H1 (cell line): ENCODE results near the gene APOBR. TPM values are rescaled to one million over a fixed set of nuclear protein-coding genes. Genes with fewer than 3 reads are reported as not detected.

Source experiments
- CTCF ChIA-PET: fragments of 300-600 bp; sonication (Branson Sonifier 250); formaldehyde crosslinking; loops from one replicate; lab custom pipeline; 2021; ENCODE audit not compliant: partially characterized antibody; lab: Charles Lee
- POLR2A ChIA-PET: fragments of 300-600 bp; sonication (Branson Sonifier 250); formaldehyde crosslinking; loops from one replicate; lab custom pipeline; 2021; ENCODE audit warnings: inconsistent platforms; ENCODE audit not compliant: partially characterized antibody; lab: Charles Lee
- DNase-seq, 2 experiments: peaks; one replicate each; pipeline versions ENCODE4 v3.0.0 to v3.0.0-alpha.2; 2010 to 2022; ENCODE audit warnings: low spot score in 2 of 2, low read depth in 1 of 2, mixed read lengths in 1 of 2
- FAIRE-seq: peaks from 2 replicates; lab custom pipeline; 2011; peaks lifted over from hg19 to GRCh38; lab: Jason Lieb, UNC
- H2AFZ ChIP-seq: 2 replicates; pipeline ENCODE4 v1.8.1; 2012; ENCODE audit warnings: low read length, inconsistent platforms
- H2AK5ac ChIP-seq: 2 replicates; pipeline ENCODE4 v1.6.1; 2013; ENCODE audit warnings: low read depth, low read length
- H2BK120ac ChIP-seq: replicated peaks from 2 replicates; pipeline ENCODE3; 2013; ENCODE audit warnings: low read depth, low read length, inconsistent platforms
- H2BK12ac ChIP-seq: 2 replicates; pipeline ENCODE4 v1.6.1; 2013; ENCODE audit warnings: low read depth, low read length
- H2BK15ac ChIP-seq: 2 replicates; pipeline ENCODE4 v1.6.1; 2013; ENCODE audit warnings: low read length
- H2BK20ac ChIP-seq: 2 replicates; pipeline ENCODE4 v1.6.1; 2013; ENCODE audit warnings: low read length
- H2BK5ac ChIP-seq: 2 replicates; pipeline ENCODE4 v1.6.1; 2013; ENCODE audit warnings: low read depth, low read length
- H3K14ac ChIP-seq: 2 replicates; pipeline ENCODE4 v1.6.1; 2013; ENCODE audit warnings: inconsistent platforms; ENCODE audit not compliant: insufficient read length
- H3K18ac ChIP-seq: 2 replicates; pipeline ENCODE4 v1.6.1; 2013; ENCODE audit warnings: low read length; ENCODE audit errors: extremely low read depth
- H3K23ac ChIP-seq: 2 replicates; pipeline ENCODE4 v1.6.1; 2013; ENCODE audit warnings: inconsistent platforms; ENCODE audit not compliant: insufficient read length
- H3K23me2 ChIP-seq: 2 replicates; pipeline ENCODE4 v1.6.1; 2013; ENCODE audit warnings: low read depth, low read length
- H3K27ac ChIP-seq: 2 replicates; pipeline ENCODE4 v1.6.1; 2011; ENCODE audit warnings: low read depth, low read length, inconsistent platforms
- H3K27me3 ChIP-seq, 4 experiments: replicated peaks in 1 of 4; 1 replicate in 1 of 4; 2 replicates in 3 of 4; pipeline versions ENCODE4 v1.6.1 to v1.8.1; 2011 to 2013; ENCODE audit warnings: low read length in 3 of 4, mild to moderate bottlenecking in 3 of 4, inconsistent platforms in 2 of 4, mixed read lengths in 2 of 4, moderate library complexity in 1 of 4; ENCODE audit not compliant: control insufficient read depth in 3 of 4, insufficient read depth in 3 of 4; ENCODE audit errors: extremely low read depth in 1 of 4
- H3K36me3 ChIP-seq, 4 experiments: 2 replicates each; pipeline versions ENCODE4 v1.6.1 to v1.8.1; 2011 to 2013; ENCODE audit warnings: mild to moderate bottlenecking in 4 of 4, low read length in 3 of 4, moderate library complexity in 2 of 4, control low read depth in 1 of 4, inconsistent platforms in 1 of 4; ENCODE audit not compliant: insufficient read depth in 4 of 4, control insufficient read depth in 2 of 4
- H3K4ac ChIP-seq: replicated peaks from 2 replicates; pipeline ENCODE3; 2013; ENCODE audit warnings: low read length, low read depth, mixed read lengths, inconsistent platforms; ENCODE audit not compliant: insufficient read length
- H3K4me1 ChIP-seq, 4 experiments: replicated peaks in 1 of 4; 1 replicate in 1 of 4; 2 replicates in 3 of 4; pipeline versions ENCODE4 v1.6.1 to v1.8.1; 2011 to 2013; ENCODE audit warnings: low read length in 3 of 4, inconsistent platforms in 2 of 4, mixed read lengths in 1 of 4; ENCODE audit not compliant: insufficient read depth in 4 of 4, control insufficient read depth in 3 of 4
- H3K4me2 ChIP-seq, 2 experiments: 2 replicates each; pipeline versions ENCODE4 v1.6.1 to v1.8.1; 2011 to 2013; ENCODE audit warnings: low read depth in 2 of 2, low read length in 2 of 2, control low read depth in 1 of 2, inconsistent platforms in 1 of 2, mild to moderate bottlenecking in 1 of 2; ENCODE audit not compliant: insufficient read depth in 1 of 2
- H3K4me3 ChIP-seq, 4 experiments: fragments of 200-600, 300-600 bp in 1 of 4; sonication (generic), shearing (Covaris generic), sonication (Bioruptor Twin) in 1 of 4; 2 replicates each; pipeline versions ENCODE4 v1.5.1 to v1.8.1; 2011 to 2016; ENCODE audit warnings: low read length in 4 of 4, low read depth in 3 of 4, control low read depth in 2 of 4, inconsistent platforms in 2 of 4, mild to moderate bottlenecking in 2 of 4, mixed read lengths in 1 of 4, moderate library complexity in 1 of 4; ENCODE audit not compliant: insufficient read depth in 2 of 4; ENCODE audit errors: extremely low read depth in 1 of 4
- H3K56ac ChIP-seq: replicated peaks from 2 replicates; pipeline ENCODE3; 2013; ENCODE audit warnings: low read depth, mild to moderate bottlenecking, mixed read lengths, low read length, inconsistent platforms; ENCODE audit not compliant: insufficient read length
- H3K79me1 ChIP-seq: 2 replicates; pipeline ENCODE4 v1.6.1; 2013; ENCODE audit warnings: low read depth, low read length, control low read depth
- H3K79me2 ChIP-seq, 2 experiments: 2 replicates each; pipeline versions ENCODE4 v1.6.1 to v1.8.1; 2012 to 2013; ENCODE audit warnings: low read length in 2 of 2, mild to moderate bottlenecking in 2 of 2, inconsistent platforms in 1 of 2; ENCODE audit not compliant: insufficient read depth in 2 of 2, control insufficient read depth in 1 of 2
- H3K9ac ChIP-seq, 4 experiments: replicated peaks in 1 of 4; 1 replicate in 1 of 4; 2 replicates in 3 of 4; pipeline versions ENCODE4 v1.6.1 to v1.8.1; 2011 to 2013; ENCODE audit warnings: low read depth in 3 of 4, low read length in 3 of 4, control low read depth in 2 of 4, mild to moderate bottlenecking in 2 of 4, moderate library complexity in 2 of 4, inconsistent platforms in 1 of 4; ENCODE audit errors: extremely low read depth in 1 of 4
- H3K9me3 ChIP-seq, 2 experiments: 2 replicates each; pipeline versions ENCODE4 v1.6.1 to v1.8.1; 2012 to 2013; ENCODE audit warnings: mild to moderate bottlenecking in 2 of 2, moderate library complexity in 2 of 2, control low read depth in 1 of 2, inconsistent platforms in 1 of 2, low read depth in 1 of 2, low read length in 1 of 2, mixed read lengths in 1 of 2; ENCODE audit not compliant: insufficient read depth in 2 of 2
- H4K20me1 ChIP-seq, 2 experiments: replicated peaks in 1 of 2; 2 replicates each; pipeline versions ENCODE3 to v1.8.1; 2011 to 2013; ENCODE audit warnings: inconsistent platforms in 2 of 2, low read length in 2 of 2, mild to moderate bottlenecking in 1 of 2; ENCODE audit not compliant: insufficient read depth in 2 of 2, control insufficient read depth in 1 of 2
- H4K5ac ChIP-seq: 2 replicates; pipeline ENCODE4 v1.6.1; 2013; ENCODE audit warnings: low read length, low read depth, mixed read lengths, inconsistent platforms; ENCODE audit not compliant: insufficient read length
- H4K8ac ChIP-seq: 2 replicates; pipeline ENCODE4 v1.8.0; 2013; ENCODE audit warnings: mild to moderate bottlenecking, moderate library complexity, low read length, inconsistent platforms; ENCODE audit not compliant: insufficient read depth; ENCODE audit errors: extremely low read depth
- H4K91ac ChIP-seq: replicated peaks from 2 replicates; pipeline ENCODE3; 2013; ENCODE audit warnings: low read length, mixed read lengths, inconsistent platforms; ENCODE audit not compliant: insufficient read length
- WGBS, 2 experiments: shearing (Covaris generic) in 1 of 2; methylation state at CpG; one replicate each; pipeline versions ENCODE4 v1.1.6 to v1.1.7; 2013 to 2015; ENCODE audit warnings: low lambda C conversion rate in 2 of 2, mixed read lengths in 2 of 2, inconsistent platforms in 1 of 2, low coverage in 1 of 2, missing lambda C conversion rate in 1 of 2; ENCODE audit not compliant: insufficient replicate concordance in 2 of 2, insufficient coverage in 1 of 2, insufficient read length in 1 of 2; ENCODE audit errors: extremely low coverage in 1 of 2, missing lambda C conversion rate in 1 of 2; 5-methylcytosine and 5-hydroxymethylcytosine counted together
- polyA plus RNA-seq, 7 experiments: library from polyadenylated mRNA; depleted of rRNA in 3 of 7; stranded (reverse) in 5 of 7; unstranded in 2 of 7; fragments of >200 nt in 5 of 7; fragments of 200-250 nt in 2 of 7; gene quantifications; 1 replicate in 5 of 7; 2 replicates in 1 of 7; 4 replicates in 1 of 7; pipeline versions ENCODE4 v1.2.1 to v1.2.3, GENCODE V29; 2011 to 2013; ENCODE audit warnings: missing spikeins in 2 of 7, mixed read lengths in 2 of 7
- total RNA-seq: library from RNA; stranded (reverse); fragmentation: NEBNext Ultra II Directional; extraction: Animal tissue kit (Norgen Biotek cat#: 25700); gene quantifications from 2 replicates; pipeline ENCODE4 v1.2.1, GENCODE V29; 2021

APOBR gene
- total and polyA plus RNA-seq, 2 of the 8 experiments (the other 6 are each of a cell fraction or from before 2014, with no cell fraction given): not detected

DNA sequence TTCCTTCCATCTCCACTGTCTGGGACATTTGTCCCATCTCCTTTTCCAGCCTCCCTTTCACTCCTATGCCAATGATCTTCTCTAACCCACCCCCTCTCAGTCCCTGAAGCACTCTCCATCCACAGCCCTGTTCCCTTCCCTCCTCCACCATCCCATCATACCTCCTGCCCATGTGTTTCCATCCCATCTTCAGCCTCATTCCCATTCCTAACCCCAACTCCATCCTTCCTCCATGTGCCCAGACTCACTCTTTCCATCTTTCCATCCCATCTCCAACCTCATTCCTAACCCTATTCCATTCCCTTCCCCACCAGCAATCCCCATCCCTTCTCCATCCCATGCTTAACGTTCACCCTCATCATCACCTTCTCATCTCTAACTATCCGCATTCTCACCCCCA is 7.8 kb downstream of the APOBR start:
- no peak overlapping the region for H3K23ac ChIP-seq
- H3K23me2 ChIP-seq: peaks cover 12% of the 10 kb centered on the region; the same call in 1 of the 2 replicates
- H3K4ac ChIP-seq: no peak overlapping the region
- FAIRE-seq (no peak), DNase-seq (no peak)
- H3K9me3 ChIP-seq: no peaks in the 10 kb centered on the region
- H3K79me2 ChIP-seq: no peaks in the 10 kb centered on the region
- no peak overlapping the region for H3K9ac ChIP-seq
- no peak overlapping the region for H2BK5ac ChIP-seq
- H3K4me1 ChIP-seq: no peaks in the 10 kb centered on the region
- no peak overlapping the region for H2AFZ ChIP-seq
- 83 to 100% methylated on average over 2 of the region's 2 CpGs for WGBS, 2 experiments
- no peak overlapping the region for H2BK12ac ChIP-seq
- H3K27ac ChIP-seq: no peak overlapping the region
- peaks cover 0 to 2% (median 0%) of the 10 kb centered on the region in 4 experiments; a peak in 1 of 7 replicates for H3K27me3 ChIP-seq
- H3K36me3 ChIP-seq: no peaks in the 10 kb centered on the region
- no peak overlapping the region for H3K14ac ChIP-seq
- no peaks in the 10 kb centered on the region for H3K79me1 ChIP-seq
- H4K91ac ChIP-seq: no peak overlapping the region
- no peak overlapping the region for H2BK120ac ChIP-seq
- no peak overlapping the region for H4K8ac ChIP-seq
- POLR2A ChIA-PET: interaction anchor here (1.7 kb wide), 1 partner anchor 10 kb away, joined by 7 read pairs; the partner anchor contains the start of gene CLN3
- H2BK15ac ChIP-seq: 0 out of 2 replicates have a peak overlapping the region, but pooled peaks have one; percentile 29
- H3K18ac ChIP-seq: no peak overlapping the region
- H4K20me1 ChIP-seq: peaks cover 0 to 3% of the 10 kb centered on the region in 2 experiments
- no peak overlapping the region for H3K4me2 ChIP-seq
- H2AK5ac ChIP-seq: no peak overlapping the region
- H3K56ac ChIP-seq: no peak overlapping the region
- H2BK20ac ChIP-seq: no peak overlapping the region
- H4K5ac ChIP-seq: no peak overlapping the region
- H3K4me3 ChIP-seq: no peak overlapping the region
- CTCF ChIA-PET: interaction anchor here (1.2 kb wide), 1 partner anchor 8 kb away, joined by 4 read pairs; the partner anchor contains the start of gene APOBR
